Sigmoid colon (tissue), 7 donors: ENCODE results near the gene CNKSR3. TPM values are rescaled to one million over a fixed set of nuclear protein-coding genes. Genes with fewer than 3 reads are reported as not detected.

Experiments
- DNase-seq: peaks from one replicate; pipeline ENCODE4 v3.0.0-alpha.2; 2019
- H3K27ac ChIP-seq, 4 donors: fragments of 200-600 bp; sonication (generic); one replicate each; pipeline ENCODE4 v1.5.1; 2016 to 2019; ENCODE audit warnings: mild to moderate bottlenecking in 1 of 4
- H3K27me3 ChIP-seq, 3 donors: fragments of 200-600 bp; sonication (generic); one replicate each; pipeline ENCODE4 v1.5.1; 2019; ENCODE audit warnings: mild to moderate bottlenecking in 1 of 3
- H3K36me3 ChIP-seq, 4 donors: fragments of 200-600 bp; sonication (generic); one replicate each; pipeline ENCODE4 v1.5.1; 2016 to 2019
- H3K4me1 ChIP-seq, 4 donors: fragments of 200-600 bp; sonication (generic); one replicate each; pipeline ENCODE4 v1.5.1; 2017 to 2019
- H3K4me3 ChIP-seq, 4 donors: fragments of 200-600 bp; sonication (generic); one replicate each; pipeline ENCODE4 v1.5.1; 2017 to 2019; ENCODE audit warnings: mild to moderate bottlenecking in 2 of 4, moderate library complexity in 1 of 4
- H3K9me3 ChIP-seq, 4 donors: fragments of 200-600 bp in 3 of 4; sonication (generic) in 3 of 4; one replicate each; pipeline versions ENCODE4 v1.5.1 to v1.6.1; 2013 to 2019
- CTCF ChIP-seq, 4 experiments: fragments of 450-650 bp in 3 of 4; fragments of 200-600 bp in 1 of 4; IDR thresholded peaks; one replicate each; pipeline ENCODE4 v1.5.1; 2016 to 2019; ENCODE audit warnings: antibody characterized with exemption in 4 of 4, mild to moderate bottlenecking in 3 of 4, moderate library complexity in 2 of 4
- EP300 ChIP-seq, 4 donors: sonication (generic); formaldehyde crosslinking; IDR thresholded peaks; one replicate each; pipeline ENCODE4 v1.6.1; 2017; ENCODE audit warnings: antibody characterized with exemption in 4 of 4
- POLR2A ChIP-seq, 2 donors: fragments of 450-650 bp; IDR thresholded peaks; one replicate each; pipeline ENCODE4 v1.6.1; 2016; ENCODE audit warnings: antibody characterized with exemption in 2 of 2, mild to moderate bottlenecking in 2 of 2, moderate library complexity in 2 of 2
- POLR2AphosphoS5 ChIP-seq, 4 donors: sonication (generic); formaldehyde crosslinking; IDR thresholded peaks; one replicate each; pipeline ENCODE4 v1.6.1; 2017; ENCODE audit warnings: antibody characterized with exemption in 4 of 4
- WGBS, 2 donors: extraction: QIAGEN DNeasy Blood & Tissue Kit; methylation state at CpG; one replicate each; pipeline ENCODE4 v1.1.7; 2013; 5-methylcytosine and 5-hydroxymethylcytosine counted together
- intact Hi-C: fragments of 100-400 bp; cut with DNase I; formaldehyde crosslinking; loops from one replicate; pipeline ENCODE4 v1.15.1; 2023
- polyA plus RNA-seq, 3 donors: library from polyadenylated mRNA; stranded (reverse); fragments of 200-250 nt; gene quantifications; one replicate each; pipeline ENCODE4 v1.2.3, GENCODE V29; 2013
- total RNA-seq, 4 donors: library from RNA; depleted of rRNA; stranded (reverse); fragments of >200 nt; gene quantifications; one replicate each; pipeline ENCODE4 v1.1.0, GENCODE V29; 2016
- donor health status: healthy with polysubstance abuse.
- donor health status: Bipolar disorder and iron deficiency.
- donor health status: healthy.

Gene CNKSR3
- total and polyA plus RNA-seq, 7 donors: 6.0 to 17.4 (median 15.3) TPM

GRCh38 chr6:154352898-154353585, 157.4 kb downstream of the CNKSR3 start:
- no peaks in the 10 kb centered on the region for H3K9me3 ChIP-seq
- H3K4me3 ChIP-seq: no peak overlapping the region
- H3K27ac ChIP-seq: no peak overlapping the region
- no peaks in the 10 kb centered on the region for H3K36me3 ChIP-seq
- TF ChIP-seq POLR2AphosphoS5 (IDR thresholded peaks at IDR 0.05) (no peak), EP300 (IDR thresholded peaks at IDR 0.05) (no peak), CTCF (IDR thresholded peaks at IDR 0.05) (no peak), POLR2A (IDR thresholded peaks at IDR 0.05) (no peak)
- no peaks in the 10 kb centered on the region for H3K4me1 ChIP-seq
- DNase-seq: no peak
- H3K27me3 ChIP-seq: no peaks in the 10 kb centered on the region
- 80 to 85% methylated on average over 15 of the region's 15 CpGs for WGBS, 2 donors
- intact Hi-C loops: no loop called here

- TF ChIP-seq CTCF (IDR thresholded peaks at IDR 0.05) (no peak), EP300 (IDR thresholded peaks at IDR 0.05) (no peak), POLR2A (IDR thresholded peaks at IDR 0.05) (no peak), POLR2AphosphoS5 (IDR thresholded peaks at IDR 0.05) (no peak)
- no peaks in the 10 kb centered on the region for H3K4me1 ChIP-seq
- H3K27me3 ChIP-seq: no peaks in the 10 kb centered on the region
- WGBS, 2 donors: 89 to 92% methylated on average over 3 of the region's 3 CpGs
- no peaks in the 10 kb centered on the region for H3K9me3 ChIP-seq
- H3K4me3 ChIP-seq: no peak overlapping the region
- no peaks in the 10 kb centered on the region for H3K36me3 ChIP-seq
- intact Hi-C loops: no loop called here
- DNase-seq: no peak
- H3K27ac ChIP-seq: no peak overlapping the region
These were observed 160.2 kb downstream of the CNKSR3 start for GRCh38 chr6:154350293-154350692.

- no peak for DNase-seq
- Histone ChIP-seq H3K4me3 (no peak overlapping the region), H3K4me1 (no peaks in the 10 kb centered on the region), H3K27me3 (no peaks in the 10 kb centered on the region), H3K9me3 (no peaks in the 10 kb centered on the region), H3K27ac (no peak overlapping the region), H3K36me3 (no peaks in the 10 kb centered on the region)
- WGBS, 2 donors: 90 to 93% methylated on average over 6 of the region's 6 CpGs
- TF ChIP-seq POLR2AphosphoS5 (IDR thresholded peaks at IDR 0.05) (no peak), POLR2A (IDR thresholded peaks at IDR 0.05) (no peak), EP300 (IDR thresholded peaks at IDR 0.05) (no peak), CTCF (IDR thresholded peaks at IDR 0.05) (no peak)
- intact Hi-C loops: no loop called here
These were observed 162.5 kb downstream of the CNKSR3 start for GRCh38 chr6:154347981-154348380.

- intact Hi-C loops: no loop called here
- Histone ChIP-seq H3K9me3 (no peaks in the 10 kb centered on the region), H3K27me3 (no peaks in the 10 kb centered on the region), H3K4me1 (no peaks in the 10 kb centered on the region), H3K27ac (no peak overlapping the region), H3K36me3 (no peaks in the 10 kb centered on the region), H3K4me3 (no peak overlapping the region)
- WGBS, 2 donors: 93 to 97% methylated on average over 4 of the region's 4 CpGs
- TF ChIP-seq POLR2A (IDR thresholded peaks at IDR 0.05): no peak
- TF ChIP-seq POLR2AphosphoS5 (IDR thresholded peaks at IDR 0.05): no peak
- TF ChIP-seq CTCF (IDR thresholded peaks at IDR 0.05): no peak
- TF ChIP-seq EP300 (IDR thresholded peaks at IDR 0.05): no peak
- DNase-seq: no peak
These were observed 164.7 kb downstream of the CNKSR3 start for GRCh38 chr6:154345811-154346210.
